Activated T-helper 9 cell treated with anti-CD3 and anti-CD28 coated beads, Interleukin-2, amount 50 U/mL, for 16 hours (primary cell): ENCODE measurements around the gene PPP2R2C.

Experiments
- DNase-seq: peaks from one replicate; pipeline ENCODE4 v3.0.0-alpha.2; 2020; ENCODE audit warnings: low read depth

Gene PPP2R2C

DNA sequence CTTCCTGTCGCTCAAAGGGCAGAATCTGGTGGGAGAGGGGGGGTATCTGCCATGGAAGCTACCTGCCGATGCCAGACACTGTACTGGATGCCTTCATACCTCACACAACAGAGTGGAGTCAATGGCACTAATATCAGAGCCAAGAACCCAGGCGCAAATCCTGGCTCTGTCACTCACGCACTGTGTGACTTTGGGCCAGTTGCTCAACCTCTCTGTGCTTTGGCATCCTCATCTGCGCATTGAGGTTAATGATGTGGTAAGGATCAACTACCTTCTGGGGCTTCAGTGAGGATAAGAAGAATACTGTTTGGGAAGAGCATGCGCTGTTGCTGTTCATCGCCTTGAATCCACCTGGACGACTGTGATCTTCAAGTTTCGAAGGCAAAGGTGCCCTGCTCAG, 70.6 kb downstream of the PPP2R2C start:
- no peak for DNase-seq

DNA sequence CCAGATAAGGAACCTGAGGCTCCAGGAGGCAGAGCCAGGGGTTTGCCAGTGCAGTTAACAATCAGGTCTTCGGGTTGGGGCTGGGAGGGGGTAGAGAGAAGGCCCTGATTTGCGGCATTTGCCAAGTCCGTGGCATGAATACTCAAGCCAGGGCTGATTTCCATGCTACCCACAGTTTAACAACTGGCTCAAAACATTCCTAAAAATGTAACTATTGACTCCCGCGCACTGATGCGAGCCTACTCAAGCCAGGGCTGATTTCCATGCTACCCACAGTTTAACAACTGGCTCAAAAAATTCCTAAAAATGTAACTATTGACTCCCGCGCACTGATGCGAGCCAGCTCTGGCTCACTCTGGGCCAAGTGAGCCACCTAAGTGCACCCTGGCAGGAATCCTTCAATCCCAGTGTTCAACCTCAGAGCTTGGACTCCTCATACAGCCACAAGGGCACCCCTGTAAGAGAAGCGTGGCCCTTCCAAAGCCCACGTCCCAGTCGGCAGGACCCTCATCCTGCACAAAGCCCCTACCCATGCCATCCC, 75.6 kb downstream of the PPP2R2C start:
- no peak for DNase-seq

DNA sequence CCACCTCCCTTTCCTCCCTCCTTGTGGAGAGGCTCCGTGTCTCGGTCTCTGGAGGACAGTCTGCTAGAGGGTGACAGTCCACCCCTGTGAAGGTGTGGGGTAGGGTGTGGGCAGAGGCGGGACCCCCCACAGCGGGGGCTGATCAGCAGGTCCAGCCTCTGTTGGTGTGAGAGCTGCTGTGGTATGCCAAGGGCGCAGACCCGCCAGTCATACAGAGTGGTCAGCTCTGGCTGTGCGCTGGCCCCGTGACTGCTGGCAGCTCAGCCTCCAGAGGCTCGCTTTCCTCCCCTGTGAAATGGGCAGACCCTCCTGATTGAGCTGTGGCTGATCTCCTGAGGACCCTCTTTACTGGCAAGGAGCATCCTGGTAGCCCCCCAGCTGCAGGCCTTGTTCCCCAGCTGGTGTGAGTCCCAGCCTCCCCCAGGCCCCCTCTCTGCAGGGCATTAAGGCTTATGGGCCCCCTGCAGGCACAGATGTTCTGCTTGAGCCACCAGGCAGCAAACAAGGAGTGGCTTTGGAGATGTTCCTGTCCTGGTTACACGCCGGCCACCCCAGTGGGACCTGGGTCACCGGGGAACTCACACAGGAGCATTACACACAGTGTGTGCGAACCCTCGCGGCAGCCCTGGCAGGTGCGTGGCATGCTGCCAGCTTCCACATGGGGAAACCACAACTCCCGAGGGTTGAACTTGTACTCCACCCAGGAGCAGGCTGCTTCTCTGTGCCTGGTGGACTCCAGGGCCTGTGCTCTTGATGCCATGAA, 76.8 kb downstream of the PPP2R2C start:
- DNase-seq: no peak

DNA sequence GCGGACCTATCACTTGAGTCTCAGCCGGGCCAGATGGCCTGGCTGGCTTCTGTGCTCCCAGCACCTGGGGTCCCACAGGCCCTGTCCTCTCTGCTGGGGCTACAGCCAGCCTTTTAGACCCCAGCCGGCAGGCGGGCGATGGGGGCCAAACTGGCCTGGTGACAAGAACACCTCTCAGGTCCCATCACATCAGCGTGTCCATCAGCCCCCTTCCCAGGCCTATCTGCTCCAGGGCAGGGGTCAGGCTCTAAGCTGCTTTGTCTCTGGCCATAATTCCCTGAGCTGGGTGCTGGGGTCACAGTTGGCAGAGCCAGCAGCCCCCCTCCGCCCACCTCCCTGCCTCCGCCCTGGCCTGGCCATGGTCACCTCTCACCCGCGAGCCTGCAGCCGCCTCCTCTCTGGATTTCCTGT, 77.7 kb downstream of the PPP2R2C start:
- no peak for DNase-seq

DNA sequence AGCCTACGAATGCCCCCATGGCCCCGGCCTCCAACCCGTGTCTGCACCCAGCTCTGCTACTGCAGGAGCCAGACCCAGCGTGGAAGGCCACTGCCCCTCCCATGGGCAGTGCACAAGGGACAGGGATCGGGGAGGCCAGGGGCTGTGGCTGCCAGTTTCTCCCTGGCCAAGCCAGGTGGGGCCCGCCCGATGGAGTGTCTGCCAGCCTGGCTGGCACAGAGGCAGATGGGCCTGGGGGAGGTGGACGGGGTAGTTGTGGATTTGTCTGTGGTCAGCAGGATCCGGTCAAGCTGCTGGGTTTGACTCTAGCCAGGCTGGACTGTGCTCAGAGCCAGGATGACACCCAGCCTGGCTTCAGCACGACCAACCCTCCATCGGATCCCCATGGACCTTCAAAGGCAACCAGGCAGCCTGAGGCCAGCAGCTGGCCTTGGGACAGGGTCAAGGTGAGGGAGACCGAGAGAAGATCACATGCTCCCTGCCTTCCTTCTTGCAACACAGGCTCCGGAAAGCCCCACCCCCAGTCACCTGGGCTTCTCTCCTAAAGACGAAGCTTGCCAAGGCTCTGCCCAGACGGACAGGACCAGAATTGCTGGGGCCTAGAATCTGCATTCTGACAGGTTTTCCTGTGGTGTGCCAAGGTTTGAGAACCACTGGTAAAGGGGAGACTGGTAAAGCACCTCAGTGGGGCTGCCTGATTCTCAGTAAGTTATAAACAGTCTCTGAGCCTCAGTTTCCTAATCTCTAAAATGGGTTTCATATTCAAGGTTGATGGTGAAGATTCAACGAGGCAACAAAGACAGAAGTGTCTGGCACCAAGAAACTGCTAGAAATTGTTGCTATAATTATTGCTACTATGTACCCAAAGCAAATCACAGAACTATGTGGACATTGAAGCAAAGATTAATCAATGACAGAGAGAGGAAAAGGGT, 78.6 kb downstream of the PPP2R2C start:
- DNase-seq: no peak

DNA sequence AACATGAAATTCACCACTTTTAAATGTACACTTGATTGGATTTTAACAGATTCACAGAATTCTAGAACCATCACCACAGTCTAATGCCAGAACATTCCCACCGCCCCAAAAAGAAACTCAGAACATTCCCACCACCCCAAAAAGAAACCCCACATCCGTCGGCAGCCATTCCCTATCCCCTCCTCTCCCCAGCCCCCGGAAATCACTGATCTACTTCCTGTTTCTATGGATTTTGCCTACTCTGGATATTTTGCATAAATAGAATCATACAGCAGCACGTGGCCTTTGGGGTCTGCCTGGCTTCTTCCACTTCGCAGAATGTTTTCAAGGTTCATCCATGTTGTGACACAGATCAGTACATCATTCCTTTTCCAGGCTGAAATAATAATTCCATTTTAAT, 79.3 kb downstream of the PPP2R2C start:
- DNase-seq: no peak

DNA sequence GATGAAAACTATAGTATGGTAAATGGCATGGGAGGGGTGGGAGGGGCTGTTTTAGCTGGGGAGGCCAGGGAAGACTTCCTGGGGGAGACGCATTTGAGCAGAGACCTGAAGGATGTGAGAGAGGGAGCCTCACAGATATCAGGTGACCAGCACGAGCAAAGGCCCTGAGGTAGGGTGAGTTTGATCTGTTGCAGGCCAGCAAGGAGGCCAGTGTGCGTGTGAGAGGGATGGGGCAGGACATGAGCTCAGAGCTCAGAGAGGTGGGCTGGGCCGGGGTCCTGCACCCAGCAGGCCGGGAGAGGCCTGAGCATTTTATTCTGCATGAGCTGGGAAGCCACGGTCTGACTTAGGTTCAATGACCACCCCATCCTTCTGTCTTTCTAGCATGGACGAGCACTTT, 80.0 kb downstream of the PPP2R2C start:
- DNase-seq: no peak

DNA sequence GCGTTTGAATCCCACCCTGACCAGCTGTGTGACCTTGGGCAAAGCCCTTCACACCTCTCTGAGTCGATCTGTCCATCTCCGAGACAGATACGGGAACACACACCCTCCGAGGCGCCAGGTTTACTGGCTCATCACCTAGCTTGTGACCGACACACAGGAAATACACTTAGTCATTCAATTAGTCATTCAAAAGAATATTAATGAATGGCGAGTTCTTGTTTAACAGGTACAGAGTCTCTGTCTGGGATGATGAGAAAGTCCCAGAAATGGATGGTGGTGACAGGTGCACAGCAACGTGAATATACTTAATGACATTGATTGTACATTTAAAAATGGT, 80.6 kb downstream of the PPP2R2C start:
- DNase-seq: no peak

DNA sequence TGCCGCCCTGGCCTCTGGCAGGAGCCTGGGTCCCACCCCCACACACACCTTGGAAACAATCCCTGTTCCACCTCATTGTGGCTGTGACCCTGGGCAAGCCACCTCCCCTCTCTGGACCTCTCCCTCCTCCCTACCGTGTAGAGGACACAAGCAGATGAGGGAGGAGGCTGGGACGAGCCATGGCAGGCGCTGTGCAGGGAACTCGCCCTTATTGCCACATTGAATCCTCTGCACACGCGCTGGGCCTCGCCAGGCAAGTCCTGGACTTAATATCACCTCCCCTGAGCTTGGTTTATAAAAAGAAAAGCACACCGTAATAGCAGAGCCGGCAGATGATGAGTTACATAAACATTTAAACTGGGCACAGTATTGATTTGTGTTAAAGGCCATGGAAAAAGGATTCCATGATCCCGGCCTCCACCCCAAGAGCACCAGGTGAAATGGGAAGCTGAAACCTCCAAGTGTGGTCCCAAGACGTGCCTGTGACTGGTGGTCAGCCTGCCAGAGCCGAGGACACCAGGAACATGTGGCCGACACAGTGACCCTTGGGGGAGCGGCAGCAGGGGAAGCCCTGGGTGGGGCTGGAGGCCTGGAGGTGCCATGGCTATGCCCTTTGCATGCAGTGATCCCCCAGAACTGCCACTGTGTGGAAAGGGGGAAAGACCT, 81.1 kb downstream of the PPP2R2C start:
- no peak for DNase-seq

DNA sequence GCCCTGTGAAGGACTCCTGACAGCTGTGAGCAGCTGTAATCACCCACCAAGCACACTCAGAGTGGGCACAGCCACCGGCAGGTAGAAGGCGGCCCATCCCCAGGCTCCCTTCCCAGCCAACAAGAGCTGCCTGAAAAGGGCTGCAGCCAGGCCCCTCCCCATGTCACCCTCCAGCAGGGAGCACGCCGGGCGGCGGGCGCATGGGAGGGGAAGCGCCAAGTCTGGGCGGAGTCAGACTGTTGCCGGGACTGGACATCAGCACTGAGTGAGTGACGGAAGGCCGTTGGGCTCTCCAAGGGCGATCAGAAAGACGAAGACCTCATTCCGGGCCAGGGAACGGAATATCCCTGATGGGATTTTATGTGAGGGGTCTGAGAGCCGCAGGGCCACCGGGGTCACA, 82.1 kb downstream of the PPP2R2C start:
- DNase-seq: no peak

DNA sequence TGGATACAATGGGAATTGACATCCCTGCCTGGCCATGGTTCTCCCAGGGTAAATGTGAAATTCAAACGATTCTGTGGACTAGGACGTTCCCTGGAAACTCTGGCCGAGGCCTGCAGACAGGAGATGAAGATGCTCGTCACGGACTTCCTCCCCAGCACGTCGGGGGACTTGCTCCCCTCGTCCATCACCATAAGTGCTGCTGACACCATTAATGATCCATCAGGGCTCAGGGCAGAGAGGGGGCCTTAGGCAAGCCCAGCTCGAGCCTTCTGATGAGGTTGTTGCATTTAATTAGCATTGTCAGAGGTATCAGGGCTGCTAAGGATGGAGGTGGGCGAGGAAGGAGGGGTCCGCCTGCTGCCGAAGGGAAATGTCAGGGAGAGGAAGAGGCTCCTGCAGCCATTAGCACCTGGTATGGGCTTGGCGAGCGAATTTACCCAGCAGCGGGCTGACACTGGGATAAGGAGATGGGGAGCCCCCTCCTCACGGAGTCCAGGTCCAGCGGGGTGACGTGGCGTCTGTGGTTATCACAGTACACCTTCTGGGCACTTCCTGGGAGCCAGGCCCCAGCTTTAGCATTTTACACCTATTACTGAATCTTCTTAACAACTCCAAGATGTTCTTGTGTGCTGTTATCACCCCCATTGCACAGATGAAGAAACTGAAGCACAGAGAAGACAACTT, 83.1 kb downstream of the PPP2R2C start:
- DNase-seq: no peak

DNA sequence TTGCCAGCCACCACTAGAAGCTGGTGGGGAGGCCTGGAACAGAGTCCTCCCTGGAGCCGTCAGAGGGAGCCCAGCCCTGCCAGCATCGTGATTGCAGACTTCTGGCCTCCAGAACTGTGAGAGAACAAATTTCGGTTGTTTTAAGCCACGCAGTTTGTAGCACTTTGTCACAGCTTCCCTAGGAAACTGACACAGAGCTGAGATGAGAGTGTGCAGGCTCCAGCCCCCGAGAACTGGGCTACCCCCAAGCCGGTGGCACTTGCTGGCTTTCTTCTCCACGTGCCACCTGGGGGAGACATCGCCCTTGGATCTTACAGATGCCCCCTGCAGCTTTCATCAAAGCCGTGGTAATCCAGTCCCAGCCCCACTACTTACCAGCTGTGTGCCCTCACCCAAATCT, 83.7 kb downstream of the PPP2R2C start:
- DNase-seq: no peak

DNA sequence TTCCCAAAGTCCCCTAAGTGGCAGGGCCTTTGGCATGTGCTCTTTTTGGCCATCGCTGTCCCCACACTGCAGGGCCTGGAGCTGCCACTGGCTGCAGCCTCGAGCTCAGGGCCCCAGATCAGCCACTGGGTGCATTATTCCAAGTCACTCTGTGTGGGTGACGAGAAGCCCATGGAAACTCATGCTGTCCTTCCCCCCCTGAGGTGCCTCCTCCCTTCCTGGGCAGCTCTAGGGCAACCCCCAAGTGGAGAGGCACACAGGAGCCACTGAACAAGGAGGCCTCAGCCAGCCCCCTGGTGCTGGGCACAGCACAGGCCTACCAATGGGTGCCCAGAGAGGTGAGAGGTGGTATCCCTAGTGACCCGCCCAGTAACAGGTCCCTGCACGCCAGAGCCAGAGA, 84.5 kb downstream of the PPP2R2C start:
- no peak for DNase-seq

DNA sequence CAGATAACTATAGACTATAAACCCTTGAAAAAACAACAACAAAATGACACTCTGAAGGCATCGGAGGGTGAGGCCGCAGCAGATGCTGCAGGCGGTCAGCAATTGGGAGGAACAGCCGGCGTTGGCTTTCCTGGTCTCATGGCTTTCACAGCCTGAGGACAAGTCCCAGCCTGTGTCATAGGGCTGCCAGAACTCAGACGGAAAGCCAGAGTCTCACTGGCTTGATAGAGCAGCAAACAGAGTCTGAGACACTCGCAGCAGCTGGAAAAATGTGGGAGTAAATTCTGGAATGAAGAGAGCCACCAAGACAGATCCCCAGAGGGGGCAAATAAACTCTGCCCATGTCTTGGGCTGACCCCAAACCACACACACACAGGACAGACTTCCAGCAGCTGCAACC, 86.3 kb downstream of the PPP2R2C start:
- DNase-seq: no peak

DNA sequence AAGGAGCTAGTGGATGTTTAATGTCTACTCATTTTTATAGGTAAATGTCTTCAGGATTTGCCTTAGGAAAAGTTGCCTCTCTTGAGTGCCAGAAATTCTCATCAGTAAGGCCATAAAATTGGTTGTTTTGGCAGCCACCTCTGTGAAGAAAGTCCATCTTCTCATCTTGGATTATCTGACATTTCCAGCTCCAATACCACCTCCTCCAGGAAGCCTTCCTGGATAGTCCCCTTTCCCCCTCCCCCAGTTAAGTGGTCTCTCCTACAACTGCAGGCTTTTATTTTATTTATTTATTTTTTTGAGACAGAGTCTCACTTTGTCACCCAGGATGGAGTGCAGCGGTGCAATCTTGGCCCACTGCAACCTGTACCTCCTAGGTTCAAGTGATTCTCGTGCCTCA, 87.1 kb downstream of the PPP2R2C start:
- DNase-seq: no peak

DNA sequence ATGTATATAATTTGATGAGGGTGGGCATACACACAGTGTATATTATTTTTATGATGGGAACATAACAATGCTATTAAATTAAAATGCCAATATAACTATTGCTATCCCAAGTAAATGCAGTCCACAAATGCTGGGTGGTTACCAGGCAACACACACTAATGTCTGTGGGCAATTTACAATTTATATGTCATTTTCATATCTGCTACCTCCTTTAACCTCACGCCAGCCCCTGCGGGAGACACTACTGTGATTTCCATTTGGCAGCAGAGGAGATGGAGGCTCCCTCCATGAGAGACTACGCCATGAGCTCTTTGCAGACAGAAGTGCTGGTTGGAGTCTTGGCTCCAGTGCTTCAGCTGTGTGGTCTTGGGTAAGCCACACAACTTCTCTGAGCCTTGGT, 87.9 kb downstream of the PPP2R2C start:
- no peak for DNase-seq

DNA sequence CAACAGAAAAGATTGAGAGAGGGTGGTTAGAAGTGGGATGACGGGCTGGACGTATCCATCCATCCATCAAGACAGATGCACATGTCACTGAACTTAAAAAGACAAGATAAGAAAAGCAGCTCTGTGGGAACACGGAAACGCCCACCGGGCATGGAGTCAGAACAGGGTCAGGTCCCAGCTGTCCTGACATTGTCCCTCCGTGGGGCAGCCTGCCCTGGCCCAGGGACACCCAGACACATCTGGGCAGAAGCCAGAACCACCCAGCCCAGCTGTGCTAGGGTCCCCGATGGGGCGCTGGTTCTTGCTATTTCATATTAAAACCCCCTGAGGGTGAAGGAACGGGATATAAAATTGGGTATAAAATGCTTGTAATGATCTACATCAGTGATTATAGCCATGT, 88.5 kb downstream of the PPP2R2C start:
- no peak for DNase-seq

DNA sequence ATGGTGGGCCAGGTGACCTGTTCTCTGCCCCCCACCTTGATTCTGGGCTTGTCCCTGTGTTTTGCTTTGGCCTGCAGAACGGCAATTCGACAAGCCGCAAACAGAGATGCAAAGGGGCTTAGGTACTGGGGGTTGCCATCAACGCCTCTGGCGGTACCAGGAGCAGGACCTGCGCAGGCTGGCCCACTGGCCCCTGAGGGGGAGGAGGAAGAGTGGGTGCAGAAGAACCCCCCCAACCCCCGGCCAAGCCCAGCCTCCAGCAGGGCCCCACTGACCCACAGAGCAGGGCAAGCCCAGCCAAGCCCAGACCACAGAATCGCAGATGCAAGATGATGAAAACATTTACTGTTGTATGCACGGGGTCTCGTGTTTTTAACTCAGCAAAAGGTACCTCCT, 89.4 kb downstream of the PPP2R2C start:
- no peak for DNase-seq

DNA sequence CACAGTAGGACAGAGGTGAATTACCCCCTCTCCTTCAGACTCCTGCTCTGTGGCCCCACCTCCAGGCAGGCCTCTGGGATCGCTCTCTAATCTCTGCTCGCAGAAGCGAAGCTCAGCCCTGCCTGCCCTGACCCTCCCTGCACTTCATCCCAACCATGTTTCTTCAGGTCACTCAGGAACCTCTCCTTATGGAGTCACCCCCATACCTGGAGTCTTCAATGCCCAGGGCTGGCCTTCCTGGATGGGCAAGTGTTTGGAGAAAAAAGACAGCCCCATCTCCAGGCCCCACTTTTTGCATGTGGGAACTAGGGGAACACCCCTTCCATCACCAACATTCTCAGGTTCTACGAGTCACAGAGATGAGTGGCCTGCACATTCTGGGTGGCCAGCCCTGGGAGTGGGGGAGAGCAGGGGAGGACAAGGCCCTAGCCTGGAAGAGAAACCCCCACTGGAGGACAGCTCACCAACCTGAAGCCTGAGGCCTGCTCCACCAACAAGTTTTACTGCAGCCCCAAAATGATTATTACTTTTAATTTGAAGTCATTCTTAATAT, 90.8 kb downstream of the PPP2R2C start:
- DNase-seq: no peak

DNA sequence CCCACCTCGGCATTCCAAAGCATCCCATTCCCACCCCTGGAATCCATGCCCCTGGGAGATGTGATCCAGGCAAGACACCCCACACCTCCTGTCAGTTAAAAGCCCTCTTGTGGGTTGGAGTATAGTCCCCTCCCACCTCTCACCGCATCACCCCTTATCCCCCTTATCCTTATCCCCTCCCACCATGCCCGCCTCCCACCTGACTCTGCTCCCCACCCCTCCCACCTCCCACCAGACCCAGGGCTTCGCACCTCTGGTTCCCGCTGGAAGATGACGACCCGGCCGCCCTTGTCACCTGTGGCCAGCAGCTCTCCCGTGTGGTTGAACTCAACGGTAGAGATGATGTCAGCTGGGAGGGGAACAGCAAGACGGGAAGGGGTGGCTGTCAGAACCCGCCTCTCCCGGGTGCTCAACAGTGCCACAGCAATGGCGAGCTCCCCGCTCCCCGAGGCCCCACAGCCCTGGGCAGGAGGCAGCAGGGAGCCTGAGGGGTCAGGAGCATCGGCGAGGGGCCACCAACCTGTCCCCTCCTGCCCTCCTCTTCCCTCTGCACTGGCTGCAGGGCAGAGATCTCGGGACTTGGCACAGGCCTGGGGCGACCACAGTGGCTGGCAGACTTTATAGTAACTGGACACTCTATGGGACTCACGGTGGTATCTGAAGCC, 91.5 kb downstream of the PPP2R2C start:
- no peak for DNase-seq
